T-helper 1 cell (primary cell): ENCODE results near the gene TRPC4AP.
A peak's percentile ranks its signal among the peaks of the same experiment; 100 is the strongest.

Experiments used
- DNase-seq, 5 donors: peaks; one replicate each; pipeline ENCODE4 v3.0.0-alpha.2; 2012 to 2020

The TRPC4AP gene

DNA sequence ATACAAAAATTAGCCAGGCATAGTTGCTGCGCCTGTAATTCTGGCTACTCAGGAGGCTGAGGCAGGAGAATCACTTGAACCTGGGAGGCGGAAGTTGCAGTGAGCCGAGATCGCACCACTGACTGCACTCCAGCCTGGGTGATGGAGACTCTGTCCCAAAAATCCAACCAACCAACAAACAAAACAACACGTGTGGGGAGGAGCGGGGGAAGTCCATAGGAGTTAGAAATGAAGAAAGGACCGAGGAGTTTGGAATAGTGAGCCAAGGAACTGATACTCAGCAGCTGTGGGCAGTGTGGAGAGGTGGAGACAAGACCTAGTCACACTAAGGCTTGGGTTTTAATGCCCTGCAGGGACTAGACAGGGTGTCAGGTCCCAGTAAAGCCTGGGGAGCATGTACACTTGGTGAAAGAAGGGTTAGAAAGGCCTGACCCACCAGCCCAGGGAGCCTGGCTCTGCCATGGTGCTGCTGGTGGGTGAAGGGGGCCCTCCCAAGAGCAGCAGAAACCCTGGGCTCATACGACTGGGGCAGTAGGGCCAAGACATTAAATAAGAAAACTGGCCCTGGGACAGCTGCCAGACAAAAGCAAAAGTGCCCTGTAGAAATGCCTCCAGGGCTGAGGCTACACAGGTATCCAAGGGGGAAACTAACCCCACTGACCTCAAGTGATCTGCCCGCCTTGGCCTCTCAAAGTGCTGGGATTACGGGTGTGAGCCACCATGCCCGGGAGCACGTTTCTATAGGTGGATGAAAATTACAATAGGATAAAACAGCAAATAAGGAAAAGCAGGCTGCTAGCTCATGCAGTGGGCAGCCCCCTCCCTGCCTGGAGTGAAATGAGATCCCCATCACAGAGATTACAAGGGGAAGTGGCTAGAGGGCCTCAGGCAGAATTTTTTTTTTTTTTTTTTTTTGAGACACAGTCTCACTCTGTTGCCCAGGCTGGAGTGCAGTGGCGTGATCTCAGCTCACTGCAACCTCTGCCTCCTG is 78.9 kb downstream of the TRPC4AP start:
- DNase-seq, result no peak

DNA sequence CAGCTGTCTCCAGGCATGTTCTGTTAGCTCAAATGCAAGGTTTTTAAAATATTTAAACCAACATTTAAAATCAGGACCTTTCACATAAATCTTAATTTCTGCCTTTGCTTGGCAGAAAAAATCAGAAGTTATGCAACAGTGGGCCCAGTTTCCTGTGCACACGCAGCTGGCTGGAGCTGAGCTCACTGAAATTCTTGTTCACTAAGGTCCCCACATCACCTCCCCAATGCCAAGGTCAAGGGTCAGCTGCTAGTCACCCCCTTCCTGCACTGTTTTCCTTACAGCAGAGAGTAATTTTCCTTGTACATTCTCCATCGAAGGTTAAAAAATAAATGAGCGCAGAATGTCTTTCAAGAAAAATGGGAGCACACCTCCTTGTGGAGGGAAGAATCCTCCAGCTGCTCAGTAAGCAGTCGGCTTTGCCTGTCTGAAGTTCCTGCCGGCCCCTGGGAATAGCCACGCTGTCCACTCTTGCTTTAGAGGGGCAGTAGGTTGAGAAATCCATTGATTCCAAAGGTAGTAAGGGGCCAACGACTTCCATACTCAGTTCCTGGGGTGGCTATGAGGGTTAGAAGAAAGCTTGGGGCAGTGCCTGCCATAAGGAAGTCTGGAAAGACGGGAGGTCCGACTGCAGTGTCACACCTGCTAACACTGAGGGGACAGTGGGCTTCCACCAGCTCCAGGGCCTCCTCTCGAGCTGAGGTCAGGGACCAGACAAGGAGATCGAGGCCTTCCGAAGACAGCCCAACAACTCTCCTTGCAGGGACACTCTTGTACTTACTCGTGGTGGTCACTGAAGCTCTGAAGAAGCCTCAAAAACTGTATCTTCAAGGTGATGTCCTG is 80.2 kb downstream of the TRPC4AP start:
- DNase-seq, result no peak

- DNase-seq, result no peak
Measured at GRCh38 chr20:35011589-35012226, 80.9 kb downstream of the TRPC4AP start.

DNA sequence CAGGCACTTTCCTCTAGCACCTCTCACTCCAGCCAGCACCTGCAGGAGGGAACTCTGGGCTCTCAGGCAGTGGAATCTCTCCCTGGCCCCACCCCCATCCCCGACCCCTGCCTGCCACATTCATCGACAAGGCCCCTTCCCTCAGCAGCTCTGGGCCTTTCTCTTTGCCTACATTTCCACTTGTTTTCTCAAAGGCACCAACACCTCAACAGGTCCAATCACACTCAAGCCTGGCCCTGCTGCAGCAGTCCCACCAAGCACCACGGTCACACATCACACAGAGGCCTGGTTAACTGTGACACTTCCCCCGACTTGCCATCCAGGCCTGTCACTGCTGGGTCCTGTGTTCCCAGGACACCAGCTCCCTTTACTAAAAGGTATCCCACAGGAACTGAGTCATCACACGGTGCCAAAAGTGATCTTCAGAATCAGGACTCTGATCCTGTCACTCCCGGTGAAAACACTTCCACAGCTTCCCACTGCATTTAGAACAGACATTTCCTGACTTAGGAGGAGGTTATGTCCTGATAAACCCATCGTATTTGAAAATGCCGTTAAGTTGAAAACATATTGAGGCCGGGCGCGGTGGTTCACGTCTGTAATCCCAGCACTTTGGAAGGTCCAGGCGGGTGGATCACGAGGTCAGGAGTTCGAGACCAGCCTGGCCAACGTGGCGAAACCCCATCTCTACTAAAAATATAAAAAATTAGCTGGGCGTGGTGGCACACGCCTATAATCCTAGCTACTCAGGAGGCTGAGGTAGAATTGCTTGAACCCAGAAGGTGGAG is 82.0 kb downstream of the TRPC4AP start:
- DNase-seq, result no peak

- no peak for DNase-seq
Measured at GRCh38 chr20:35009665-35010328, 82.8 kb downstream of the TRPC4AP start.

GRCh38 chr20:35008411-35009342 is 83.9 kb downstream of the TRPC4AP start:
- DNase-seq, result no peak

DNA sequence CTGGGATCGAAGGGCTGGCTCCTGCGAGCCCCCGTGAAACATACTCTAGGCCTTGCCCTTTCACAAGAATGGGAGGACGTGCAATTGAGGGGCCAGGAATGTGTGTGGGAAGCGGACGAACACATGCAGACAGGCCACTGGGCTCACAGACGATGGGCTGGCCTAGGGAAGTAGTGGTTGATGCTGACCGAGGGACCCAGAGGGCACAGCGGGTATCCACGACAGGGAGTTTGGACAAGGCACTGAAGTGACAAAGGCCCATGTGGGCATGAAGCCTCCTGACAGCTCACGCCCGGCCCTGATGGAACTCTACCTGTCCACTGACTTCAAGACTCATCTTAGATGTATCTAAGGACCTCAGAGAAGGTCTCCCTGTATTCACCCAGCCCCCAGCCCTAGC is 84.7 kb downstream of the TRPC4AP start:
- no peak for DNase-seq

- no peak for DNase-seq
Measured at GRCh38 chr20:35007413-35007812, 85.2 kb downstream of the TRPC4AP start.

GRCh38 chr20:35006531-35006971 is 86.1 kb downstream of the TRPC4AP start:
- DNase-seq, result no peak

- peak in 1 of 5 donors; percentile 5 for DNase-seq
Measured at GRCh38 chr20:35006009-35006408, 86.6 kb downstream of the TRPC4AP start.

GRCh38 chr20:35005463-35005961 is 87.1 kb downstream of the TRPC4AP start:
- peak in 1 of 5 donors; percentile 4 for DNase-seq

- peak in 1 of 5 donors; percentile 6 for DNase-seq
Measured at GRCh38 chr20:35004749-35005462, 87.7 kb downstream of the TRPC4AP start.

DNA sequence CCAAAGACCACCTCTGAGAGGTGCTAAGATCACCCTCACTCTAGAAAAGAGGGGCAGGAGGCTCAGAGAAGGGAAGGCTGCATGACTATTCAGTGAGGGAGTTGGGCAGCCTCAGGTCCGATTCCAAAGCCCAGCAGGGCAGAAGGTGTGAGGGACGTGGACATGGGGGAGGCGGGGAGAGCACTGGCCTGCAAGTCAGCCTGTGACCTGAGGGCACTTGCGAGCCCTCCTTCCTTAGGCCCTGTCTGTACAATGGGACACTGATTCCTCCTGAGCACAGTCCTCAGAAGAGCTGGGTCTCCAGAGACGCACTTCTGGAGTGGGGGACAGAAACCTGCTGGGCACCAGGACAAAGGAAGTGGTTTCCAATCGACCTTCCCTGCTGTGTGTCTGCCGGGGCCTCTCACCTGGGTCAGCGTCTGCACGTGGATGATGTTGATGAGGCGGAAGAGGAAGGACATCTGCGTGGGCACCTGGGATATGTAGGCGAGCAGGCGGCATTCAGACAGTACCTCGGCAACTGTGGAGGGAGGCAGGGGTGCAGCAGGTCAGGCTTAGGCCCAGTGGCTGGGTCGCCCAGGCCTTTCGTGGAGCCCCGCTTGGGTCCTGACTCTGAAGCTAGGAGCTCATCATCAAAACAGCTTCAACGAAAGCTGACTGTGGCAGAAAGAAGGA is 88.4 kb downstream of the TRPC4AP start:
- DNase-seq, result peak in 1 of 5 donors; percentile 1

DNA sequence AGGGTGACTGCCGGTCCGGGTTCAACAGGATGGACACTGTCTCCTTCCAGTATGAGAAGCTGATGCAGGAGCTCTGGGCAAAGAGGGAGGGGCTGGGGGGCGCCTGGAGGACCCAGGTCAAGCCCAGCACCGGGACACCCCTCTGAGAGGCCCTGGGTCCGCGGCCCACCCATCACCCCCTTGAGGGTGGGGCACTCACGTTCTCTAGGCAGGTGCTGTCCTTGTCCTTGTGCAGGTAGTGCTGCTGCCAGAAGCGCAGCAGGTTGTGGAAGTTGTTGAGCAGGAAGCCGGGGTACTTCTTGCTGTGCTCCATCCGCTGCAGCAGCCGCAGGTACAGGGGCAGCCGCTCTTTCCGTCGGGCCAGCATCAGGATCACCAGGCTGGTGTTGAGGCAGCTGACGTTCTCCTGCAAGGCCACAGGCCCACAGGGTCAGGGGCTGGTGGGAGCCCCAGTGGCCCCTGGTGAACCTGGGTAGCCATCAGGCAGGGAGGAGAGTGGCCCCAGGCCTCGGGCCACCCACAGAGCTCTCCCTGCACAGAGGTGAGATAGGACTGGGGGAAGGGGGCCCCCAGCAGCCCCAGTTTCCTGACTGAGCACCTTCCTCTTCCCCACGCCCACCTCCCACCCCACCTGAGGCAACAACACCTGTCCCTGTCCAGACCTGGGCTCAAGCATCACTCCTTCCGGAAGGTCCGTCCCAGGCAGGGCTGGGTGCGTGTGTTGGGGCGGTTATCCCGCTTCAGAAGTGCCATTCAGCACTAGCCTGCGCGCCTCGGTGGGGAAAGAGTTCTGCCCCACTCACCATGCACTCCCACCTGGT is 89.2 kb downstream of the TRPC4AP start:
- DNase-seq, result peak in 1 of 5 donors; percentile 8

DNA sequence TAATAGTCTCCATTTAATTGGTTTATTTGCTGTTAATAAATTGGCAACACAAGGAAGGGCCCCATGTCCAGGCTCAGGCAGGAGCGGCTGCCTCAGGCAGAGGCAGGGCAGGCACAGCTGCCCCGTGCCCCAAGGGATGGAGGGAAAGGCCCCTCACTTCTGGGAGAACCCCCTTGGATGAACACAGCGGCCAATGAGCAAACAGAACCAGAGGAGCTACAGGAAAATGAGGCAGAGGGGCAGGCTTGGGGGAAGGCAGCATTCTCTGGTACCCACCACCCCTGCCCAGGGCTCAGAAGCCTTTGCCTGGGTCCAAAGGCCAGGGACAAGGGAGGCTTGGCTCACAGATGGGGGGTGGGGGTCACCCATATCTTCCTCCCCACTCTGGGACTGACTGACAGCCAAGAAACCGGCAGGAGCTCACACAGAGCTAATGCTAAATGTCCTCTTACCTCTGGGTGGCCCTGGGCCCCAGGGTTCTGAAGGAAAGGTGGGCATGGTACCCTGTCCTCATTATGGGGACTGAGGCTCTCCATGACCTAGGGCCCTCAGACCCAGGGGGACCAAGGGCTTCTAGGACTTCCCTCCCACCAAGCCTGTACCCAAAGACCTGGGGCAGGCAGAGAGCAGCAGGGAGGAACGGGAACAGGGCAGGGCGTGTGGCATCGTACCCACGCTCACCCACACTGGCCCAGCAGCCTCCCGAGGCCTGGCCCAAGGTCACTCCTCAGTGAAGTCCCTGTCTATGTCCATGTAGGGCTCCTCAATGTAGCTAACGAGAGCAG is 90.0 kb downstream of the TRPC4AP start:
- DNase-seq, result no peak

DNA sequence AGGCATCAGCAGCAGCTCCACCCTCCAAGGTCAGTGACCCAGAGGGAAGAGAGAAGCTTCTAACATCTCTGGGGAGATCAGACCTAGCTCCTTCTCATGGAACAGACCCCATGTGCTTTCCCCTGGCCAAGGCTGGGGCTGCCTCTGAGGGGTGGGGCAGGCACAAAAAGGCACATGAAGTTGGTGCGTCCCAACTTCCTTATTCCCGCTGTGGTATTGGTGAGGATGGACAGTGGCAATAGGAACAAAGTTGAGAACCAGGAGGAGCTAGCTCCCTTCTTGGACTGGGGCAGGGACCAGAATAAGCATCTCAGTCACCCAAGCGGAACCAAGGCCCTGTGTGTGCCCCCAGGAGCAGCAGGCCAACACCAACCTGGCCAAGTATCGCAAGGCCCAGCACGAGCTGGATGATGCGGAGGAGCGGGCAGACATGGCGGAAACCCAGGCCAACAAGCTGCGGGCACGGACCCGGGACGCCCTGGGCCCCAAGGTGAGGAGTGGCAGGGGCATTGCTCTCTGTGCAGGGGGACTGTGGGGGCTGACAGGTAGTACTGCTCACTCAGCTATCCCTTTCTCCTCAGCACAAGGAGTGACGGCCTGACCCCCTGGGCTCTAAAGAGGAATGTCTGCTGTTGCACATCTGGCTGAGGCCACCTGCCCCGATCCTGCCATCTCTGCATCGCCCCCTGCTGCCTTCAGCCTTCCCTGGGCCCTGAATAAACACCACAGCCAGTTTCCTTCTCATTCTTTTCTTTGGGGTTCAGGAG is 90.8 kb downstream of the TRPC4AP start:
- no peak for DNase-seq
